Measurements from ENCODE around the gene AGBL1. TPM values are rescaled to one million over a fixed set of nuclear protein-coding genes. Genes with fewer than 3 reads are reported as not detected.

Gene AGBL1
- total and polyA plus RNA-seq, 2 experiments from 2014 or later: not detected

DNA sequence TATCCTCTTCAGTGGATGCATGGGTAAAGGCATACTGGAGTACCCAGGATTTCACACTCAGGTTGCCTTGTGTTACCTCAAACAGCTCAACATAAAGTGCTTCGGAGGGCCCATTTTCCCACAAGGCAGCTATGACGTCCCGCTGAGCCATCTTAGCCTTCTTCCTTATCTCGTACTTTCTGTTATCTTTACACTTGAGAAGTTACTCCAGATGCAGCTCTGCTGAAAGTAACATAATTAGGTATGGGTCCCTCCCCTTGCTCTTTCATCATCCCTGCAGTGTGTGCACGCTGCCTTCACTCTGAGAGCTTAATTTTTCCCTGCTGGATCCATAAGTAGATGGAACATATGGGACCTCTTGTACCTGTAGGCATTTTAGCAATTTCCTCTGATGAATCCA is 410.3 kb downstream of the AGBL1 start:
- Histone ChIP-seq H3K4me1 (ENCODE audit: insufficient read depth) (no peaks in the 10 kb centered on the region), H3K9ac (no peak overlapping the region), H3K9me3 (ENCODE audit: low read depth) (no peaks in the 10 kb centered on the region), H2AFZ (no peak overlapping the region), H4K20me1 (ENCODE audit: insufficient read depth) (no peaks in the 10 kb centered on the region), H3K27me3 (replicated peaks; ENCODE audit: insufficient read depth) (no peaks in the 10 kb centered on the region), H3K9me2 (ENCODE audit: insufficient read depth) (no peaks in the 10 kb centered on the region), H3K4me2 (ENCODE audit: unreplicated experiment) (no peak overlapping the region), H3F3A (ENCODE audit: insufficient read depth) (no peaks in the 10 kb centered on the region), H3K79me2 (ENCODE audit: insufficient read depth) (no peaks in the 10 kb centered on the region), H3K27ac (no peak overlapping the region), H3K4me3 (no peak overlapping the region), H3K36me3 (ENCODE audit: low read depth) (no peaks in the 10 kb centered on the region)
- TF ChIP-seq EZH2phosphoT487 (IDR thresholded peaks at IDR 0.05; ENCODE audit: insufficient read depth, low read depth): no peak
- TF ChIP-seq EZH2 (IDR thresholded peaks at IDR 0.05; ENCODE audit: insufficient read depth, poor library complexity, severe bottlenecking): no peak
- DNase-seq: no peak
- WGBS, 2 experiments (ENCODE audit: low coverage in 1 of 2, low lambda C conversion rate in 2 of 2, missing lambda C conversion rate in 2 of 2): 3 to 8% methylated on average over 5 of the region's 5 CpGs
- in situ Hi-C loops (cut with MboI): no loop called here

DNA sequence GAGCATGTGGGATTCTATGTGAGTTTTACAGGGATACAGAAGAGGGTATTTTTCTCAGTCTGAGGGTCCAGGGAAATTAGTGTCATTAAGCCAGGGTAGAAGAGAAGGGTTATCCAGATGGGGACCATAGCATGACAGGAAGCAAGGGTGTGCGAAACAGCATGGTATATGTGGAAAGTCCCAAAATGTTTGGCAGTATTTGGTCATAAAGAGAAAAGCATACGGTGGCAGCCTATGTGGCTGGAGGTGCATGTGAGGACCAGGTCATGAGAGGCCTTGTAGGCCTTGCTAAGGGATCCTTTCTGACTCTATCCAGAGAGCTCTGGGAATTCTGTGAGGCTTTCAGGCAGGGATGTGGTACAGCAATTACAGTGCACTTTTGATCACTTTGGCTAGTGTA is 411.4 kb downstream of the AGBL1 start:
- no peak for TF ChIP-seq EZH2 (IDR thresholded peaks at IDR 0.05; ENCODE audit: insufficient read depth, poor library complexity, severe bottlenecking)
- TF ChIP-seq EZH2phosphoT487 (IDR thresholded peaks at IDR 0.05; ENCODE audit: insufficient read depth, low read depth): no peak
- H3K9me2 ChIP-seq (ENCODE audit: insufficient read depth): no peaks in the 10 kb centered on the region
- H3K27me3 ChIP-seq (replicated peaks; ENCODE audit: insufficient read depth): no peaks in the 10 kb centered on the region
- no peak overlapping the region for H3K9ac ChIP-seq
- WGBS, 2 experiments (ENCODE audit: low coverage in 1 of 2, low lambda C conversion rate in 2 of 2, missing lambda C conversion rate in 2 of 2): 29 to 32% methylated on average over 2 of the region's 2 CpGs
- no peaks in the 10 kb centered on the region for H3F3A ChIP-seq (ENCODE audit: insufficient read depth)
- no peaks in the 10 kb centered on the region for H4K20me1 ChIP-seq (ENCODE audit: insufficient read depth)
- no peak overlapping the region for H3K4me2 ChIP-seq (ENCODE audit: unreplicated experiment)
- no peak overlapping the region for H2AFZ ChIP-seq
- in situ Hi-C loops (cut with MboI): no loop called here
- H3K79me2 ChIP-seq (ENCODE audit: insufficient read depth): no peaks in the 10 kb centered on the region
- no peak overlapping the region for H3K4me3 ChIP-seq
- no peaks in the 10 kb centered on the region for H3K36me3 ChIP-seq (ENCODE audit: low read depth)
- H3K4me1 ChIP-seq (ENCODE audit: insufficient read depth): no peaks in the 10 kb centered on the region
- H3K9me3 ChIP-seq (ENCODE audit: low read depth): no peaks in the 10 kb centered on the region
- DNase-seq: no peak
- H3K27ac ChIP-seq: no peak overlapping the region

DNA sequence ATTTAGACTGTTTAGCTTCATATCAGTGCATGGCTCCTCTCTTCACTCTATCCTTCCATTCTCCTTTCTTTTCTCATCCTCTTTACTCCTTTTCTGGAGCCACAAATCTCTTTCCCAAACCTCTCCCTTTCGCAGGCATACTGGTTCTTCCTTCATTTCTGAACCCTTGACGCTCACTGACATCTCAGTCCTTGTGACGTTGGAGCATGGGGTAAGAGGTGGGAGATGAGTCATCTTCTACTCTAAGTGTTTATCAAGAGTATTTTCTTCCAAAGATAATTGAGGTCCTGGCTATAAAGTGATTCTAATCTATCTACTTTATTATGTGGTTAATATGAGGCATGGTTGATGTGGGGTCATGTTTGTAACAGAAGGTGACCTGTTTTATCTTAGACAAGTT is 414.2 kb downstream of the AGBL1 start:
- H3K9ac ChIP-seq: no peak overlapping the region
- H3K36me3 ChIP-seq (ENCODE audit: low read depth): no peaks in the 10 kb centered on the region
- TF ChIP-seq EZH2phosphoT487 (IDR thresholded peaks at IDR 0.05; ENCODE audit: insufficient read depth, low read depth) (no peak), EZH2 (IDR thresholded peaks at IDR 0.05; ENCODE audit: insufficient read depth, poor library complexity, severe bottlenecking) (no peak)
- no peaks in the 10 kb centered on the region for H3K4me1 ChIP-seq (ENCODE audit: insufficient read depth)
- no peaks in the 10 kb centered on the region for H3K27me3 ChIP-seq (replicated peaks; ENCODE audit: insufficient read depth)
- no peaks in the 10 kb centered on the region for H3K79me2 ChIP-seq (ENCODE audit: insufficient read depth)
- no peaks in the 10 kb centered on the region for H3K9me2 ChIP-seq (ENCODE audit: insufficient read depth)
- no peaks in the 10 kb centered on the region for H3F3A ChIP-seq (ENCODE audit: insufficient read depth)
- 26% methylated on average over 3 of the region's 3 CpGs for WGBS, 2 experiments (ENCODE audit: low coverage in 1 of 2, low lambda C conversion rate in 2 of 2, missing lambda C conversion rate in 2 of 2)
- DNase-seq: no peak
- H4K20me1 ChIP-seq (ENCODE audit: insufficient read depth): no peaks in the 10 kb centered on the region
- H2AFZ ChIP-seq: no peak overlapping the region
- in situ Hi-C loops (cut with MboI): no loop called here
- no peak overlapping the region for H3K27ac ChIP-seq
- no peaks in the 10 kb centered on the region for H3K9me3 ChIP-seq (ENCODE audit: low read depth)
- H3K4me2 ChIP-seq (ENCODE audit: unreplicated experiment): no peak overlapping the region
- no peak overlapping the region for H3K4me3 ChIP-seq

DNA sequence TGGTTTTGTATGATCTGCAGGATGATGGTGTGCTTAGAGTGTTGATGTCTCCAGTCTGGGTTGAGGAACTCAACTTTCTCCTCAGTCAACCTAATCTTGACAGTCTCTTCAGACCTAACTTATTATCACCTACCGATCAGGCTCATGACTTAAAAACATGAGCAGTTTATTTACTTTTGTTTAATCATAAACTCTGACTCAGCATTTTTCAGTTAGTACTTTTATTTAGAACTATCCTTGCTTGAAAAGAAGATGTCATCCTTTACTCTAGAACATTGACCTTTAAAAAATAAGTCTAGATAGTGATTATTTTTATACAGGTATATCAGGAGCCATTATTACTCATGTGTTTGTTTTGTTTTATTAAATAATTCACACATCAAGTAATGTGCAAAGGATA is 414.8 kb downstream of the AGBL1 start:
- Histone ChIP-seq H2AFZ (no peak overlapping the region), H3K36me3 (ENCODE audit: low read depth) (no peaks in the 10 kb centered on the region), H3K4me3 (no peak overlapping the region), H3K79me2 (ENCODE audit: insufficient read depth) (no peaks in the 10 kb centered on the region), H3K9me2 (ENCODE audit: insufficient read depth) (no peaks in the 10 kb centered on the region), H3F3A (ENCODE audit: insufficient read depth) (no peaks in the 10 kb centered on the region), H3K27me3 (replicated peaks; ENCODE audit: insufficient read depth) (no peaks in the 10 kb centered on the region), H3K9me3 (ENCODE audit: low read depth) (no peaks in the 10 kb centered on the region), H3K27ac (no peak overlapping the region), H4K20me1 (ENCODE audit: insufficient read depth) (no peaks in the 10 kb centered on the region), H3K4me1 (ENCODE audit: insufficient read depth) (no peaks in the 10 kb centered on the region), H3K4me2 (ENCODE audit: unreplicated experiment) (no peak overlapping the region), H3K9ac (no peak overlapping the region)
- 30 to 35% methylated on average over 1 of the region's 1 CpG for WGBS, 2 experiments (ENCODE audit: low coverage in 1 of 2, low lambda C conversion rate in 2 of 2, missing lambda C conversion rate in 2 of 2)
- TF ChIP-seq EZH2phosphoT487 (IDR thresholded peaks at IDR 0.05; ENCODE audit: insufficient read depth, low read depth): no peak
- no peak for TF ChIP-seq EZH2 (IDR thresholded peaks at IDR 0.05; ENCODE audit: insufficient read depth, poor library complexity, severe bottlenecking)
- DNase-seq: no peak
- in situ Hi-C loops (cut with MboI): no loop called here

DNA sequence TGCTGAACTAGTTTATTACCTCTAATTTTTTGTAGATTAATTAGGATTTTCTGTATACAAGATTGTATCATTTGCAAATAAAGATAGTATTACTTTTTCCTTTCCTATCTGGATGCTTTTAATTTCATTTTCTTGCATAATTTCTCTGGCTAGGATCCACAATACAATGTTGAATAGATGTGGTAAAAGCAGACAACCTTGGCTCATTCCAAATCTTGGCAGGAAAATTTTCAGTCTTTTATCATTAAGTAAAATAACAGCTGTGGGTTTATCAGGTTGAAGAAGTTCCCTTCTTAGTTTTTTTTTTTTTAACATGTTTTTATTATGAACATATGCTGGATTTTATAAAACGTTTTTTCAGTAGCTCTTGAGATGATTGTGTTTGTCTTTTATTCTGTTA is 422.6 kb downstream of the AGBL1 start:
- in situ Hi-C loops (cut with MboI): no loop called here
- H3K4me2 ChIP-seq (ENCODE audit: unreplicated experiment): no peak overlapping the region
- H3K27ac ChIP-seq: no peak overlapping the region
- no peaks in the 10 kb centered on the region for H3K79me2 ChIP-seq (ENCODE audit: insufficient read depth)
- no peak for TF ChIP-seq EZH2 (IDR thresholded peaks at IDR 0.05; ENCODE audit: insufficient read depth, poor library complexity, severe bottlenecking)
- TF ChIP-seq EZH2phosphoT487 (IDR thresholded peaks at IDR 0.05; ENCODE audit: insufficient read depth, low read depth): no peak
- H3K4me1 ChIP-seq (ENCODE audit: insufficient read depth): no peaks in the 10 kb centered on the region
- H3K9me3 ChIP-seq (ENCODE audit: low read depth): peaks cover 4% of the 10 kb centered on the region
- H3K9me2 ChIP-seq (ENCODE audit: insufficient read depth): no peaks in the 10 kb centered on the region
- no peak overlapping the region for H2AFZ ChIP-seq
- no peaks in the 10 kb centered on the region for H4K20me1 ChIP-seq (ENCODE audit: insufficient read depth)
- WGBS, 2 experiments (ENCODE audit: low coverage in 1 of 2, low lambda C conversion rate in 2 of 2, missing lambda C conversion rate in 2 of 2): 0 to 5% methylated on average over 1 of the region's 1 CpG
- H3F3A ChIP-seq (ENCODE audit: insufficient read depth): no peaks in the 10 kb centered on the region
- no peak for DNase-seq
- H3K9ac ChIP-seq: no peak overlapping the region
- H3K4me3 ChIP-seq: no peak overlapping the region
- H3K27me3 ChIP-seq (replicated peaks; ENCODE audit: insufficient read depth): no peaks in the 10 kb centered on the region
- H3K36me3 ChIP-seq (ENCODE audit: low read depth): no peaks in the 10 kb centered on the region

Measured in GM23248 (cell line).